NCI-H1048 (cell line): ENCODE measurements around the gene RHEBL1.
"Not testable (repeated sequence)": the region's sequence is repeated elsewhere in the genome, so short reads cannot be mapped to it uniquely, and the experiment has no call there.

Experiments
- DNase-seq: peaks from one replicate; lab custom pipeline; 2025; lab: John Stamatoyannopoulos, UW

The RHEBL1 gene

DNA sequence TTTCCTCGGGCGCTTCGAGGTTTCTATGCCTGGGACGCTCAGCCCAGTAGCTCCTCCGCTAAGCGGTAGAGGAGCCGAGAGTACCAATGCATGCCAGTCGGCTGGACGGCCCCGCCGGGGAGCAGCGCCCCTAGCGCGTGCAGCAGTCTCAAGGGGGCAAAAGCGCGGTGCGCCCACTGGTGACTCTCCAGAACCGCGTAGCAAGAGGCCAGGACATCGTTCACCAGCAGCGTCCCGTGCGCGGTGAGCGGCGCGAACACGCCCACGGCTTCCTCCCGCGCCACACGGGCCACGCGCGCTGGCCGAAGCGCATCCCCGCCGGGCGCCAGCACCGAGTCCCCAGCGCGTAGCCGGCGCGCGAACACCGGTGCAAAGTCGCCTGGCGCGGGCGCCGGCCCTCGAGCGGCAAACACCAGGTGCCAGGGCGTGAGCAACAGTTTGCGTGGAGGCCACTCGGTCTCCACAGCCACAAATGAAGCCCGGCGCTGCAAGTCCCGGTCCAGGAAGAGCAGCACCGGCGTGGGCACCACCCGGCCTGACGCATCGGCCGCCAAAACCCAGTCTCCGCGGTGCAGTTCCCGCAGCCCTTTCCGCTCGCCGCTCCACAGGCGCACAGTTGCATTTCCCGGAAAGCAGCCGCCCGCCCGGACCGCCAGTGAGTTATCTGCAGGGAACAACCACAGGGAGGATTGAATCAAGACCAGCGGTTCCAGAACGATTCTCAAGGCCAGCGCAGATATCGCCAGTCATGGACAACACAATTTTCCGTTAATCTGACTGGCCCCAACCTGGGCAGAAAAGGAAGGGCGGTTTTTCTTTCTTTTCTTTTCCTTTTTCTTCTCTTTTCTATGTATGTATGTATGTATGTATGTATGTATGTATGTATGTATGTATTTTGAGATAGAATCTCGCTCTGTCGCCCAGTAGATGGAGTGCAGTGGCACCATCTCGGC lies 20.3 kb upstream of the RHEBL1 start:
- no peak for DNase-seq

DNA sequence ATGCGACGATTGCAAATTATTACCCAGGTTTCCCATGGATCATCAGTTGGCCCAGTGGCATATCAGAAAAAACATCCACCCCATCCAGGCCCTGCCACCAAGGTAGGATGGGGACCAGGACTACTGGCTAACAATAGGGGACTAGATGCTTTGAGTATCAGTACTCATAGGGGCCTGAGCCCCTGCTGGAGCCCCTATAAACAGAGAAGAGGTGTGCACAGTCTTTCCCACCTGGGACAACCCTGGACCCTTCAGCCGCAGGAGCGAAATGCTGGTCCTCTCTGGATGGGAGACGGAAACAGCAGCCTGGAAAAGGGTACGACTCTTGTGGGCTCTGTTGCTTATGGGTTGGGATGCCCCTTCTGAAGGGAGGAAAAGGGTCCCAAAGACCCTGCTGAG lies 19.2 kb upstream of the RHEBL1 start:
- DNase-seq = no peak

DNA sequence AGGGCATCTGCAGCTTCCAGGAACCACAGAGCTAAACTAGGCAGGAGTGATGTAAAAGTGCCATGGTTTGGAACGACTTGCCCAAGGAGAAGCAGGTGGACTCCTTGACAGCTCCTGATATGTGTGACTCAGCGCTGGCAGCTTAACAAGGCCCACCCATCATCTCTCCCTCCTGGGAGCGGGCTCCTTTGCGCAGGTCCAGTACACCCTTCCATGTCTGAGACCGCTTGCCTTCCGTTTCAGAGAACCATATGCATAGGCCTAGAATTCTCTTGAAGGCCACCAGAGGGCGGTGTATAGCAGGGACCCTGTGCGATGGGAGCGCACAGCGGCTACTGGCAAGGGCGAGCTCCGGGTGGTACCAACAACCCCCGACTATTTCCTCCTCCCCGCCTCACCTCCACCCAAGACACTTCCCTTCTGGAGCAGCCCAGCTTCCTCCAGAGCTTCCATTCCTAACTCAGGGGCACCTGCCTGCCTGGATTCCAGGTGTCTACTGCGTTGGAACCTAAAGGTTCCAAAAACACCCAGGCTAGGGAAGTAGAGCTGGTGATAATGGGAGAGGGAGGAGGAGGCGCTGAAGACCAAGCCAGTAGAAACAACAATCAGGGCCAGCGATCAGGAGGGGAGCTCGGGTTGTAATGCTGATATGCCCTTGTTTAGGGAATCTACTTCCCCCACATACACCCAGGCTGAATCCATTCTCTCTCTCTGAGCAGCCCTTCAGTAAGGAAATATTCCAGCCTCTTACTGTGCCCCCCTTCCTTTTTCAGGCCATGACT lies 18.6 kb upstream of the RHEBL1 start:
- DNase-seq = peak; percentile 65

DNA sequence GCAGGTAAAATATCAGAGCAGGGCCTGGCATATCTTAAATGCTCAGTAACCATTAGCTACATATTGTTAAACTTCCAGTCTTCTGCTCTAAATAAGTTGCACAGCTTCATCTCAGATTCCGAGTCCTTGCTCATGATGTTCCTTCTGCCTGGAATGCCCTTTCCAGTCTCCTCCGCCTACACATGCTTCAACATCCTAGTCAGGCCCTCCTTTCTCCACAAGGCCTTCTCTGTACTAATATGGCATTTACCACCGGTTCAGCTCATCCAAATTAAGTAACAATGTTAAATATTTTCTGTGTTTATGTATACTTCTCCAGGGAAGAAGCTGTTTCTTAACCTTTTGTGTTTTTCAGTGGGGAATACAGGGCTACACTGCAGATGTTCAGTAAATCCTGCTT lies 16.3 kb upstream of the RHEBL1 start:
- DNase-seq = no peak

DNA sequence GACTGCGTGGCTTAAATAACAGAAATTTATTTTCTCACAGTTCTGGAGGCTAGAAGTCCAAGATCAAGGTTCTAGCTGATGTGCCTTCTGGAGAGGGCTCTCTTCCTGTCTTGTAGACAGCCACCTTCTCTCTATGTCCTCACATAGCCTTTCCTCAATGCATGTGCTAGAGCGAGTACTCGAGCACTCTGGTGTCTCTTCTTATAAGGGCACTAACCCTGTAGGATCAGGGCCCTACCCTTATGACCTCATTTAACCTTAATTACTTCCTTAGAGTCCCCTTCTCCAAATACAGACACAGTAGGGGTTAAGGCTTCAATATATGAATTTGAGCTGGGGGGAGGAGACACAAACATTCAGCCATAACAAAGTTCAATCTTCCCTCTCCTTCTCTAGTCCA lies 14.7 kb upstream of the RHEBL1 start:
- DNase-seq = no peak

DNA sequence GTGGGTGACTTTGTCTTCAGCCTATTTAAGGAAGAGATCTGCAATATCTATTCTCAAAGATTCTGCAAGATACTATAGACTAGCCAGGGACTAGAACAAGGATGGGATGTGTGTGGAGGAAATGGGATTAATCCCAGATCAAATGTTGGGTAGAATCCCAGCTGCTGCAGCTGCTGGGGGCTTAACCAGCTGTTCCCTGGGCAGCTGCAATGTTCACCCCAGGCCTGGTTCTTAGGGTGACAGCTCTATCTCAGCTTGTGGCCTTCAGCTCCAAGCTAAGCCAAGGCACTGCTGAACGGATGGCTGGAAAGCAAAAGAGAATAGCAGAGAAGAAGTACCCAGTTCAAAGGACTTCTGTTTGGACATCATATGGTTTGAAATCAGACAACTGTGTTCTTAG lies 10.0 kb upstream of the RHEBL1 start:
- DNase-seq = no peak

DNA sequence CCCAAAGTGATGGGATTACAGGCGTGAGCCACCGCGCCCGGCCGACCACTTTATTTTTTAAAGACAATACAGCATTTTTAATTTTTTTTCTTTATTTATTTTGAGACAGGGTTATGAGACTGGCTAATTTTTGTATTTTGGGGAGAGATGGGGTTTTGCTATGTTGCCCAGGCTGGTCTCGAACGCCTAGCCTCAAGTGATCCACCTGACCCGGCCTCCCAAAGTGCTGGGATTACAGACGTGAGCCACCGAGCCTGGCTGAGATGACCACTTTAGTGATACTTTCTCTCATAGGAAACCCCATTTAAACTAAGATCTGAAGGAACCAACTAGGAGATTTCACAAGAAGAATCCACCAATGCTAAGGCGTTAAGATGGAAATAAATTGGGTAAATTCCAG lies 1.2 kb upstream of the RHEBL1 start:
- no peak for DNase-seq

DNA sequence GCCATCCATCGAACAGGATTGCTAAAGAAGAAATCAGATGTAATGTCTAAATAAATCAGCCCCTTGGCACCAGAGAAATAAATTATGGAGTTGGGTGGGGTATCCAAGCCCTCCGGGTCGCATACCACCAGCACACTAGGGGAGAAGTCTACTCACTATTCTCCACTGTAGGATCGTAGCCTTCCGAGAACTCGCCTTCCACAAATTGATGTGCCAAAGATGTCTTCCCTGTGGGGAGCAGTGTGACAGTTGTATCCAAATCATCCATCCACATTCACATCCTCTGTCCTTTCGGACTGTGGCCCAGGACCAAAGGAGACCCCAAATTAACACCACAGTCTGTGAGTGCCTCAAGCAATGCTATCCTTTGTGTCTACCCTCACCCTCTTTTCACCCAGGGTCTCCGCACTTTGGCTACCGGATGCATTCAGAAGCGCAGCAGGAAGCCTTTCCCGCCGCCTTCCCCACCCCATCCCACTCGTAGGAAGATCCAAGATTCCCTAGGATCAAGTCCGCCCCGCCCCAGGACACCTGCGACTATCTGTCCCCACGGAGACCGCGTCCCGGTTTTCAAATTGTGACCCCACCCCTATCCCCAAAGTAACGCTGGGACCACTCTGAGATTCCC lies 786 bp downstream of the RHEBL1 start:
- no peak for DNase-seq

DNA sequence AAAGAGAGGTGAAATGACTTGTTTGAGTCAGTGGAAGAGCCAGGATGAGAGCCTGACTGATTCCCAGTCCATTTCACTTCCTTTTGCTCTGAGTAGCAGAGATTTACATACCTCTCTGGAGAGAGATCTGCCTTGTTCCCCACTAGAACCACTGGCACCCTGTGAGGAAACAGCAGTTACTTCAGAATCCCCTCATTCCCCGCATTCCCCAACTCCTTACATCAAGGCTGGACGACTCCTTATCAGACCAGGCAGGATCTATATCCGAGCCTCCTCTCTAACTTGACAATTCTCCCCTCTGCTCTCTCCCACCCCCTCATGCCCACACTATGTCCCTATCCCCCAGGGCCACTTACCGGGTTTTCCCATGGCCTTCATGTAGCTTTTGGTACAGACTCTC lies 3.7 kb downstream of the RHEBL1 start:
- no peak for DNase-seq

DNA sequence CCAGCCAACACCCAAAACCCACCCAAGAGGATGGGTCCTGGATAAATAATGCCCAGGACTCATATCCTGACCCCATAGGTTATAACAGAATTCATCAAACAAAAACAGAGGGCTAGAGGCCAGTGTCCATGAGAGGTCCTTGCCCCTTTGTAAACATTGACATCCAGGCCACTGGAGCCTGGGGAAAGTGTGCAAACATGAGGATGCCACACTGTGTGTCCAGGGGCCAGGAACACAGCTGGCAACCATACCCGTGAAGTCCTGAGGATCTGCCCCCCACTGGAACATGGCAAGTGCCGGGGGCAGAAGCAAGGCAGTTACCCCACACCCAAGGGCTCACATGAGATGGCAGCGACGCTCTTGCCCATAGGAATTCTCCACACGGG lies 5.0 kb downstream of the RHEBL1 start:
- no peak for DNase-seq

DNA sequence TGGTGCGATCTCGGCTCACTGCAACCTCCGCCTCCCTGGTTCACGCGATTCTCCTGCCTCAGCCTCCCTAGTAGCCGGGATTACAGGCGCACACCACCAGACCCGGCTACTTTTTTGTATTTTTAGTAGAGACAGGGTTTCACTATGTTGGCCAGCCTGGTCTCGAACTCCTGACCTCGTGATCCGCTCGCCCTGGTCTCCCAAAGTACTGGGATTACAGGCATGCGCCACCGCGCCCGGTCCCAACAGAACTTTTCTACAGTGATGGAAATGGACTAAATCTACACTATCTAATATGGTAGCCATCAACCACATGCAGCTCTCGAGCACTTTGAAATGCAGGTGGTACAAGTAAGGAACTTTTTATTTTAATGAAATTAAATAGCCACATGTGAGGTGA lies 7.9 kb downstream of the RHEBL1 start:
- not testable (repeated sequence) for DNase-seq

DNA sequence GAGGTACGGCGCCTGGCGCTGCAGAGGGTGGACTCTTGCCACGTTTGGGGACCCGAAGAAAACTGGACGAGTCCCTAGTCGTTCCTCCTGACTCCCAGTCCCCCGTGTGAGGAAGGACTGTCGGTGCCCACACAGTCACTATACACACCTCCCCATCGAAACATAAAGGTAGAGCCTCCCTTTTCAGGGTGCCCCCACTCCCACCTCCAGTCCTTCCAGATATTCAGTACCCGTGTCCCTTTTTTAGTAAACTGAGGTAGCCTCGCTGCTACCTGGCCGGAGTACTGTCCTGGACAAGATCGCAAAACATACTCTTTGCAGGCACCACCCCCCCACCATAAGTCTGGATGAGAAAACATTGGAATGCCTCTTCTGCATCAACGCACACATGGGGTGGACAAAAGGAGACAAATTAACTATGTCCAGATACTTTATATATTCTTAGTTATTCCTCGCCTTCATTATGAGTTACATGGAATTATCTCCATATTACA lies 8.6 kb downstream of the RHEBL1 start:
- DNase-seq = no peak

DNA sequence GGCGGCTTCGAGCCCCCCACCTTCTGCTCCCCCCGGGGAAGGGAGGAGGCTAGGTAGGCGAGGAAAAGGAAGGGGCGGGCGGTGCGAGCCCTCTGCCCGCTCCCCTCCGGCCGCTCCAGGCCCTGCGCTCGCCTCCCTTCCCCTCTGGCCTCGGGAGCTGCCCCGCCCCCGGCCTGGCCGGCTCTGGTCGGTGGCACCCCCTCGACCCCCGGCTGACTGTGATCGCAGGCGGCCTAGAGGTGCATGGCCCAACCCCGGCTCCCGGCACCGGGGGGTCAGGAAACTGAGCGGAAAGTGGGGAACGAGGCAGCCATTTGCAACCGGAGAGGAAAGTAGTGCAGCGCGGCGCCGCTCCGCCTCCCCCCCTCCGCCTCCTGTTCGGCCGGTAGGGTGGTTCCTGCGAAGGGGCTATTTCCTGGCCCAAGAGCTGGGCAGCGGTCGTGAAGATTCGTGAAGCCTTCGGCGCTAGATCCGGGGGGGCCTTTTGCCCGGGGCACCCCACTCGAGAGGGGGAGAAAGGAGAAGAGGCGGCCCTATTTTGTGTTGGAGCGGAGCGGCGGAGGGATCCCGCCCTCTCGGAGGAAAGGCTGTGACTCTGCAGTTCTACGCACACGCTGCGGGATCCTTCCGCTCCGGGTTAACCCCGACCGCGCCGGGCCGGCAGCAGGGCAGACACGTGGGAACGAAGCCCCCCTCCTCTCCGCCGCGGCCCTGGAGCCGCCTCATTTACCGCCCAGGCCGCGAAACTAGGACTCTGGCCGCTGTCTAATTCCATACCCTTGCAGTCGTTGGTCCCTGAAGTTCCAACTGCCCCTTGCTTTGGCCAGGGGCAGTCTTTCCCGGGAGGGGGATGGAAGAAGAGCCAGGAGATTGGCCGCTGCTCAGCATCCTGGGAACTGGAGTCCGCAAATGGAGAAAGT lies 9.3 kb downstream of the RHEBL1 start, which contains the start of gene KMT2D:
TSS of gene KMT2D (minus strand) at position 558 of the 920 bp plus-strand sequence. CDS start 5,470 bp downstream, outside the sequence.
- DNase-seq = peak; percentile 66

DNA sequence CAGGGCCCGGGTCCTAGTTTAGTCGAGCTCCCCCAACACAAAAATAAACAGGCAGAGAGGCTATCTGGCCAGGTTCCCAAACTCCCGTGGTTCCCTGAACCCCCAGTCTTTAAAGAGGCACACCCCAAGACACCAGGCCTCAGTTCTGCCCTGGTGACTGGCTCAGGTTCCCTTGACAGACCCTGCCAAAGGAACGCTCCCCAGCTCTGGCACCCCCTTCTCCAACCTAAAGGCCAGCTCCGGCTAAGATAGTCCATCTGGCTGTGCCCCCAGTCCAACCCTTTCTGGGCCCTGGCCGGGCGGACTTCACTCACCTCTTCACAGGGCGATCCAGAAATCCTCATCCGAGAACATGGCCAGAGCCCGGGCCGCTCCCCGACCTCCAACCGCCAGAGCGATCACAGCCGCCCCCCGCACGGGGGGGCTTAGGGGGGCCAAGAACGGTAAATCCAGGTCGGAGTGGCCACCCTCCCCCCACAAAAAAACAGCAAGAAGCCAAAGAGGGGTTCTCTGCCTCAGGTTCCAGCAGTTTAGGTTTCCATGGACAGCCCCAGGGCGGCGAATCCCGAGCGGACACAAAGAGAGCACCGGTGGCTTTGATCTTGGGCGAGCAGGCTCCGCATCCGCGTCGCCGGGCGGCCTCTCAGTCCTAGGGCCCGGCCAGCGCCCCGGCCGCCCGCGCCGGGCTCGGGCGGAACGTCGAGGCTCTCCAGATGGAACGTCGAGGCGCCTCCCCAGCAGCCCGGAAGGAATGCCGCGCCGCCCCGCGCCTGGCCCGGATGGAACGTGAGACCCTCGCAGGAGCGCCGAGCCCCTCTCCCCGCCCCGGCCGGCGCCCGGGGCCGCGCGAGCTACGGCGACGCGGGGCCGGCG lies 10.2 kb downstream of the RHEBL1 start:
- no peak for DNase-seq

DNA sequence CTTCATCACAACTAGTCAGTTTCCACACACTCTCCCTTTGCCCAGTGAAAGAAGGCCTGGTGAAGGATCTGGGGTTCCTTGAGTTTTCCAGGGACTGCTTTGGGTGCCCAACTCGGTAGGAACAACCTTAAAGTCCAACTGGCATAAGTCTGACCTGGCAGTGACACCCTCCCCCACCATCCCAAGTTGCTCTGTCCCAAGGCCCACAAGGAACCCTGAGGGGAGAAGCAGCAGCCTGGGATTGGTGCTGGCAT lies 10.8 kb downstream of the RHEBL1 start:
- DNase-seq = no peak

DNA sequence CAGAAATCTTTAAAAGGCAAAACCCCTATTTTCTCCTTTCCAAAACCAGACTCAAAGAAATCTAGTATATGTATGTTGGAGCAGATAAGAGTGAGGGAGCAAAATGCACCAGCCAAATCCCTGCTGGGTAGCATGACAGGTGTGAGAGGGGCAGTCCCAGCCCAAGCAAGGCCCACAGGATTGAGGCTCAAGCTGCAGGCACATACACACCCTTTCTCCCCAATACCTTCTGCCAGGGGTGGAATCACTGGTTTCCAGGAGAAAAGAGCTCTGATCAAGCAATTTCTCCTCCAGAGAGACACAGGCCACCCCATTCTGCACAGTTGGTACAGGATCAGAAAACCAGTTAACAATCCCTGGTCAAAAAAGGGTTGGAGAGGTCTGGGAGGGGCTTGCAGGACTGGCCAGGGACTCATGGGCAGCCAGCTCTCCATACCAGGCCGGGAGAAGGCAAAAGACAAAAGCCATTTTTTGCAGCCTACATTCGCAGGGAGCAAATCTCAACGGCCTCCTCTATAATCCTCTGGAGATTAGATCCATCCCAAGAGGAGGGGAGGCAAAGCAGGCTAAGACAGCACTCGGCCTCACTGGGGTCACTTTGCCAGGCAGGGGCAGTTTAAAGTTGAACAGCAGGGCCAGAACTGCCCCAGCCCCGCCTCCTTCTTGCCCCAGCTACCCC lies 11.3 kb downstream of the RHEBL1 start:
- DNase-seq = no peak

DNA sequence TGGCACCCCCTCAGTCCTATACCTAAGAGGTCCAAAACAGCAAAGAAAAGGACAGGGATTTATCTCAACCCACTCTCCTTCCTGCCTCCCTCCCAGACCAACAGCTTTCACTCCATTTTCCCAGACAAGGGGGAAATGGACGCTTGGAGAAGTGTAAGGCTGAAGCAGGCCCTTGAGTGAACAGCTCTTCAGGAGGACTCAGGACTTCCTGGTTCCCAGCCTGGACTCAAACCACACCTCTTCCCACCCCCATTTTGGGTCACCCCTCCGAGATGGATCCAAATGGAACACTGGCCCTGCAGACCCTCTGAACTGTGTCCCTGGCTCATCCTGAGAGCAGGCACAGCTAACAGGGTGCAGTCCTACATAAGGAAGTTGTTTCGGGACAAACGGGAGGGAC lies 11.9 kb downstream of the RHEBL1 start:
- no peak for DNase-seq

DNA sequence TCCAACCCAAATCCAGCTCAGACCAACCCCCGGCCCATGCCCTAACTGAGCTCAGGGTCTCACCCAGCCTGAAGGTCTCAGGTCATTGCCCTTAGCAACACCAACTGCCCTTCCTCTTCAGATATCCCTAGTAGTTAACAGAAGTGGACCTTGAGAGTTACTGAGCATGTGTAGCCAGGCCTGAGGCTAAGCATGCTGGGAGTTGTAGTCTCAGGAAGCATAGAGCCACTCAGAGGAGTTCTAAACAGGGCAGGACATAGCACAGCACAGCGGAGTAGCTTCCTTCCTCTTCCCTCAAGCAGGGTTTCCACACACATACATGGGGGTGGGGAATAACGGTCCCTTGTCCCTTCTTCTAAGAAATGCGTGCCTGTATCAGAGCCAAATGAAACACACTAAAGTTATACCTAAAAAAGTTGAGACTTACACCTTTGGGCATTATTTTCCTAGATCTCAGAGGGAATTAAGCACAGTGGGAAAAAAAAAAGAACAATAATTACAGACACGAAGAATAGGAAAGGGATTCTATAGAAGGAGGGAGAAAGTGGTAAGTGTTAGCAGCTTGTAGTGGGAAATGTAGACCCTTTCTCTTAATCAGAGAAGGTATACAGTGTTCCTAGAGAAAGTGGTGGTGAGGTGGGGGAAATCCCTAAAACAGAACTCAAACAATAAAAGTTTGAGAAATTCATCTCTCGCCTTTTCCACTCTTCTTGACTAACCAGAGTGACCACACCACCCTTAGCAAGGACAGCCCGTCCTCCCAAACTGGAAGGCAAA lies 13.6 kb downstream of the RHEBL1 start:
- no peak for DNase-seq

DNA sequence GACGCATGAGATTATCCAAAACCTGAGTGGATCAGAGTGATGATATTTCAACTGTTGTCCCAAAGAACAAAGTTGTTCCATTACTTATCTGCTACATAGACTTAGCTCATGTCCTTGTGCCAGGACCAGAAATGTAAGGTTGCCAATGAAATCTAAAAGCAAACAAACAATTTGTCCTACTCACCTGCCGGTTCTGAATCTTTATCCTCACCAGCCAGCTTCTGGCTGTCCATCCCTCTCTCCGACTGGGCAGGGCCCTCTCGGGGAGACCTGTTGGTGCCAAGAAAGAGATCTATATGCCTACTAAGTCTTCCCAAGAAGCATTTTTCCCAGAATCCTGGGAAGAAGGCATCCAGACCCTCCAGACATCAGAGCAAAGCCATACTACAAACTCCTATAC lies 14.7 kb downstream of the RHEBL1 start:
- DNase-seq = no peak
